PC-9 (cell line): ENCODE measurements around the gene RAB11FIP4. TPM values are rescaled to one million over a fixed set of nuclear protein-coding genes. Genes with fewer than 3 reads are reported as not detected.

Experiments
- BruUV-seq: library from RNA; stranded (reverse); fragments of 400-500 nt; replicated peaks from 2 replicates; lab custom pipeline; 2021; lab: Mats Ljungman, UMichigan
- CTCF ChIA-PET: fragments of 300-600 bp; sonication (Branson Sonifier 250); formaldehyde crosslinking; loops from one replicate; lab custom pipeline; 2022; ENCODE audit warnings: antibody characterized with exemption; lab: Charles Lee
- POLR2A ChIA-PET: fragments of 300-600 bp; sonication (Branson Sonifier 250); formaldehyde crosslinking; loops from one replicate; lab custom pipeline; 2022; ENCODE audit warnings: antibody characterized with exemption; ENCODE audit not compliant: unreplicated experiment; lab: Charles Lee
- DNase-seq, 2 experiments: peaks; one replicate each; pipeline versions ENCODE4 v3.0.0 to v3.0.0-alpha.2; 2015 to 2022; ENCODE audit warnings: mixed read lengths in 1 of 2
- H2AFZ ChIP-seq: fragments of 200-600 bp; sonication (generic); 2 replicates; pipeline ENCODE4 v1.8.1; 2017; ENCODE audit warnings: antibody characterized with exemption
- H3F3A ChIP-seq: fragments of 200-600 bp; sonication (generic); 2 replicates; pipeline ENCODE4 v1.8.1; 2017; ENCODE audit warnings: antibody characterized with exemption, mild to moderate bottlenecking, low read depth; ENCODE audit not compliant: insufficient read depth
- H3K27ac ChIP-seq: fragments of 200-600 bp; sonication (generic); 2 replicates; pipeline ENCODE4 v1.6.1; 2016; ENCODE audit warnings: mixed run types
- H3K27me3 ChIP-seq: fragments of 200-600 bp; sonication (generic); 2 replicates; pipeline ENCODE4 v1.6.1; 2016; ENCODE audit warnings: low read depth, mixed run types; ENCODE audit not compliant: insufficient read depth
- H3K36me3 ChIP-seq: fragments of 200-600 bp; sonication (generic); 2 replicates; pipeline ENCODE4 v1.6.1; 2016; ENCODE audit warnings: low read depth, mixed run types
- H3K4me1 ChIP-seq: fragments of 200-600 bp; sonication (generic); replicated peaks from 2 replicates; pipeline ENCODE4 v1.6.1; 2016; ENCODE audit warnings: mixed run types; ENCODE audit not compliant: insufficient read depth
- H3K4me2 ChIP-seq: fragments of 200-600 bp; sonication (generic); 2 replicates; pipeline ENCODE4 v1.6.1; 2017; ENCODE audit warnings: mixed run types
- H3K4me3 ChIP-seq: fragments of 200-600 bp; sonication (generic); 2 replicates; pipeline ENCODE4 v1.6.1; 2016; ENCODE audit warnings: mixed run types
- H3K79me2 ChIP-seq: fragments of 200-600 bp; sonication (generic); 2 replicates; pipeline ENCODE4 v1.6.1; 2017; ENCODE audit warnings: low read depth, mixed run types
- H3K9me2 ChIP-seq: fragments of 200-600 bp; sonication (generic); 2 replicates; pipeline ENCODE4 v1.8.1; 2017; ENCODE audit warnings: mild to moderate bottlenecking; ENCODE audit not compliant: insufficient read depth
- H3K9me3 ChIP-seq: fragments of 200-600 bp; sonication (generic); 2 replicates; pipeline ENCODE4 v1.8.1; 2016; ENCODE audit warnings: low read depth; ENCODE audit not compliant: insufficient read depth
- H4K20me1 ChIP-seq: fragments of 200-600 bp; sonication (generic); 2 replicates; pipeline ENCODE4 v1.8.1; 2017; ENCODE audit not compliant: insufficient read depth
- CTCF ChIP-seq: fragments of 200-600 bp; sonication (generic); conservative IDR thresholded peaks from 2 replicates; pipeline ENCODE4 v1.6.1; 2017; ENCODE audit warnings: mixed run types, antibody characterized with exemption, mild to moderate bottlenecking, moderate library complexity
- EZH2 ChIP-seq: fragments of 200-600 bp; sonication (generic); IDR thresholded peaks from 2 replicates; pipeline ENCODE4 v1.8.0; 2017; ENCODE audit warnings: antibody characterized with exemption, low read depth
- intact Hi-C: fragments of 100-400 bp; cut with micrococcal nuclease; formaldehyde crosslinking; loops from one replicate; pipeline ENCODE4 v1.10.0; 2022; ENCODE audit not compliant: unreplicated experiment
- total RNA-seq: library from RNA; stranded (reverse); gene quantifications from 2 replicates; pipeline ENCODE4 v1.2.3, GENCODE V29; 2021

The RAB11FIP4 gene
- total RNA-seq, 1 experiment from 2014 or later, result 22.9 TPM

GRCh38 chr17:31537565-31538011, 146.1 kb downstream of the RAB11FIP4 start:
- Histone ChIP-seq H3K4me2 (no peak overlapping the region), H3K27me3 (no peaks in the 10 kb centered on the region), H3K27ac (no peak overlapping the region), H3K79me2 (no peaks in the 10 kb centered on the region), H4K20me1 (no peaks in the 10 kb centered on the region), H2AFZ (no peak overlapping the region), H3K9me3 (no peaks in the 10 kb centered on the region), H3K36me3 (no peaks in the 10 kb centered on the region), H3K4me3 (no peak overlapping the region), H3F3A (0 out of 2 replicates have a peak, but pooled peaks cover 3% of the 10 kb centered on the region), H3K4me1 (no peaks in the 10 kb centered on the region), H3K9me2 (no peaks in the 10 kb centered on the region)
- intact Hi-C loops, result no loop called here
- BruUV-seq, result no TSS peak
- CTCF ChIA-PET, result no interaction called here
- no peak for TF ChIP-seq EZH2
- TF ChIP-seq CTCF, result no peak
- DNase-seq, result no peak
- POLR2A ChIA-PET, result no interaction called here

GRCh38 chr17:31538080-31538762, 146.7 kb downstream of the RAB11FIP4 start:
- no peaks in the 10 kb centered on the region for H3K9me2 ChIP-seq
- 0 out of 2 replicates have a peak, but pooled peaks cover 3% of the 10 kb centered on the region for H3F3A ChIP-seq
- H4K20me1 ChIP-seq, result no peaks in the 10 kb centered on the region
- intact Hi-C loops, result no loop called here
- no TSS peak for BruUV-seq
- H3K4me1 ChIP-seq, result no peaks in the 10 kb centered on the region
- ChIA-PET POLR2A (no interaction called here), CTCF (no interaction called here)
- no peaks in the 10 kb centered on the region for H3K27me3 ChIP-seq
- TF ChIP-seq EZH2 (no peak), CTCF (no peak)
- no peak overlapping the region for H2AFZ ChIP-seq
- no peaks in the 10 kb centered on the region for H3K9me3 ChIP-seq
- no peak overlapping the region for H3K27ac ChIP-seq
- no peaks in the 10 kb centered on the region for H3K79me2 ChIP-seq
- DNase-seq, result no peak
- no peak overlapping the region for H3K4me2 ChIP-seq
- H3K36me3 ChIP-seq, result no peaks in the 10 kb centered on the region
- H3K4me3 ChIP-seq, result no peak overlapping the region

GRCh38 chr17:31540602-31541307, 149.3 kb downstream of the RAB11FIP4 start:
- Histone ChIP-seq H4K20me1 (no peaks in the 10 kb centered on the region), H3K79me2 (no peaks in the 10 kb centered on the region), H3K36me3 (no peaks in the 10 kb centered on the region), H2AFZ (no peak overlapping the region), H3K9me2 (no peaks in the 10 kb centered on the region), H3K27me3 (no peaks in the 10 kb centered on the region), H3K4me3 (no peak overlapping the region), H3F3A (no peaks in the 10 kb centered on the region), H3K4me1 (no peaks in the 10 kb centered on the region), H3K27ac (no peak overlapping the region), H3K4me2 (no peak overlapping the region), H3K9me3 (no peaks in the 10 kb centered on the region)
- intact Hi-C loops, result no loop called here
- ChIA-PET CTCF (no interaction called here), POLR2A (interaction anchor here (0.6 kb wide), 1 partner anchor 138 kb away, joined by 3 read pairs; no protein-coding TSS in a partner anchor)
- BruUV-seq, result no TSS peak
- TF ChIP-seq CTCF (no peak), EZH2 (no peak)
- DNase-seq, result no peak
